Uterus (tissue), 4 donors: ENCODE measurements around the gene MRTFB. TPM values are rescaled to one million over a fixed set of nuclear protein-coding genes. Genes with fewer than 3 reads are reported as not detected.

Source experiments
- DNase-seq, 2 donors: peaks; one replicate each; pipeline ENCODE4 v3.0.0-alpha.2; 2019 to 2020
- H3K27ac ChIP-seq, 2 donors: fragments of 200-600 bp; sonication (generic); 1 replicate in 1 of 2; 2 replicates in 1 of 2; pipeline ENCODE4 v1.5.1; 2016 to 2018
- H3K27me3 ChIP-seq, 2 donors: fragments of 200-600 bp; sonication (generic); one replicate each; pipeline ENCODE4 v1.5.1; 2018 to 2019; ENCODE audit warnings: control low read depth in 1 of 2
- H3K36me3 ChIP-seq, 2 donors: fragments of 200-600 bp; sonication (generic); one replicate each; pipeline ENCODE4 v1.5.1; 2019; ENCODE audit warnings: control low read depth in 1 of 2
- H3K4me1 ChIP-seq, 2 donors: fragments of 200-600 bp; sonication (generic); one replicate each; pipeline ENCODE4 v1.5.1; 2018 to 2019; ENCODE audit warnings: control low read depth in 1 of 2
- H3K4me3 ChIP-seq, 2 donors: fragments of 200-600 bp; sonication (generic); 1 replicate in 1 of 2; 2 replicates in 1 of 2; pipeline ENCODE4 v1.5.1; 2018 to 2019; ENCODE audit warnings: mild to moderate bottlenecking in 1 of 2
- H3K9me3 ChIP-seq, 2 donors: fragments of 200-600 bp; sonication (generic); one replicate each; pipeline ENCODE4 v1.5.1; 2019; ENCODE audit warnings: control low read depth in 1 of 2
- POLR2A ChIP-seq, 2 donors: fragments of 450-650 bp; IDR thresholded peaks; one replicate each; pipeline ENCODE4 v1.6.1; 2016; ENCODE audit warnings: antibody characterized with exemption in 2 of 2, mild to moderate bottlenecking in 1 of 2, moderate library complexity in 1 of 2
- intact Hi-C: fragments of 100-400 bp; cut with DNase I; formaldehyde crosslinking; loops from one replicate; pipeline ENCODE4 v1.15.1; 2023; ENCODE audit warnings: low total_unique reads
- total RNA-seq, 4 donors: library from RNA; depleted of rRNA in 3 of 4; stranded (reverse); fragments of >200 nt in 3 of 4; gene quantifications; one replicate each; pipeline versions ENCODE4 v1.1.0 to v1.2.4, GENCODE V29; 2014 to 2023
- TF ChIP-seq, protein P1 (sequence below), 4 experiments: fragments of 200-600 bp in 2 of 4; fragments of 450-650 bp in 2 of 4; sonication (generic) in 2 of 4; IDR thresholded peaks; one replicate each; pipeline ENCODE4 v1.5.1; 2016 to 2019; ENCODE audit warnings: antibody characterized with exemption in 4 of 4, mild to moderate bottlenecking in 2 of 4, moderate library complexity in 1 of 4
- donor health status: DM: yes; HTN: yes; CAD: no.

Gene MRTFB
- total RNA-seq, 4 donors from 2014 or later: 49.8 to 178 (median 75.1) TPM

GRCh38 chr16:14113344-14113743 is 42.2 kb downstream of the MRTFB start:
- intact Hi-C loops: no loop called here
- no peaks in the 10 kb centered on the region for H3K36me3 ChIP-seq
- no peak for TF ChIP-seq POLR2A (IDR thresholded peaks at IDR 0.05)
- TF ChIP-seq, protein P1, sequence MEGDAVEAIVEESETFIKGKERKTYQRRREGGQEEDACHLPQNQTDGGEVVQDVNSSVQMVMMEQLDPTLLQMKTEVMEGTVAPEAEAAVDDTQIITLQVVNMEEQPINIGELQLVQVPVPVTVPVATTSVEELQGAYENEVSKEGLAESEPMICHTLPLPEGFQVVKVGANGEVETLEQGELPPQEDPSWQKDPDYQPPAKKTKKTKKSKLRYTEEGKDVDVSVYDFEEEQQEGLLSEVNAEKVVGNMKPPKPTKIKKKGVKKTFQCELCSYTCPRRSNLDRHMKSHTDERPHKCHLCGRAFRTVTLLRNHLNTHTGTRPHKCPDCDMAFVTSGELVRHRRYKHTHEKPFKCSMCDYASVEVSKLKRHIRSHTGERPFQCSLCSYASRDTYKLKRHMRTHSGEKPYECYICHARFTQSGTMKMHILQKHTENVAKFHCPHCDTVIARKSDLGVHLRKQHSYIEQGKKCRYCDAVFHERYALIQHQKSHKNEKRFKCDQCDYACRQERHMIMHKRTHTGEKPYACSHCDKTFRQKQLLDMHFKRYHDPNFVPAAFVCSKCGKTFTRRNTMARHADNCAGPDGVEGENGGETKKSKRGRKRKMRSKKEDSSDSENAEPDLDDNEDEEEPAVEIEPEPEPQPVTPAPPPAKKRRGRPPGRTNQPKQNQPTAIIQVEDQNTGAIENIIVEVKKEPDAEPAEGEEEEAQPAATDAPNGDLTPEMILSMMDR (IDR thresholded peaks at IDR 0.05): no peak
- H3K9me3 ChIP-seq: no peaks in the 10 kb centered on the region
- peak overlapping the region; percentile 25 to 32 for H3K27ac ChIP-seq
- no peaks in the 10 kb centered on the region for H3K27me3 ChIP-seq
- H3K4me3 ChIP-seq: no peak overlapping the region
- peaks cover 0 to 8% of the 10 kb centered on the region in 2 donors for H3K4me1 ChIP-seq
- no peak for DNase-seq

DNA sequence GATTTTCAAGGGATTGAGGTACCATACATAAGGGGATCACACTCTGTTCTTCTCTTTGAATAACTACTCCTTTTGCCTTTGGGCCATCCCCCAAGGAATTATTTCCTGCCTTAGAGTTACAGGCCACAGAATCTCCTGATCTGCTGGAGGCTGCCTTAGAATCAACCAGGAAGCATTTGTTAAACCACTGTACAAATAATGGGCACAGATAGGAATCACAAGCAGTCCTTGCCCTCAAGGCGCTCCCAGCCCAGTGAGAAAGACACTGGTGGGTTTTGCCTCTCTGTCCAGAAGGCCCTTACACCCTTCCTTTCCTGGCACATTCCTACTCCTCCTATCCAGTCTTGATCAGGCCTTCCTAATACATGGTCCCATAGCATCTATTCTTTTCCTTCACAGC is 45.9 kb downstream of the MRTFB start:
- intact Hi-C loops: no loop called here
- no peak overlapping the region for H3K4me3 ChIP-seq
- H3K4me1 ChIP-seq: no peaks in the 10 kb centered on the region
- no peak for TF ChIP-seq POLR2A (IDR thresholded peaks at IDR 0.05)
- TF ChIP-seq, protein P1 (IDR thresholded peaks at IDR 0.05): no peak
- no peaks in the 10 kb centered on the region for H3K27me3 ChIP-seq
- no peaks in the 10 kb centered on the region for H3K9me3 ChIP-seq
- H3K27ac ChIP-seq: no peak overlapping the region
- DNase-seq: no peak
- H3K36me3 ChIP-seq: no peaks in the 10 kb centered on the region

DNA sequence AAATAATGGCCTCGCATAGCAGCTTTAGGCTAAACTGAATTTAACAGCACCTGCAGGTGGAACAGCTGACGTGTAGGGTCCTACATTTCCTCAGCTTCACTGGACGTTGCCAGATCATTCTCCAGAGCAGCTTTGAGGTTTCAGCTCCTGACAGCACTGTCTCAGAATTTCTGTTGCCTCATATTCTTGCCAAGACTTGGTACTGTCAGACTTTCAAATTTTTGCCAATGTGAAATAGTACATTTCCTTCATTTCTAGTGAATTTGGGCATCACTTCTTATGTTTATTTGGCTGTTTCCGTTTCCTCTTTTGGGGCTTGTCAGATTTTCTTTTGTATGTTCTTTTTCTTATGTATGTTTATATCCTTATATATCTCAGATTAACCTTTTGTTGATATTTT is 48.7 kb downstream of the MRTFB start:
- intact Hi-C loops: no loop called here
- Histone ChIP-seq H3K36me3 (no peaks in the 10 kb centered on the region), H3K4me3 (no peak overlapping the region), H3K4me1 (no peaks in the 10 kb centered on the region), H3K27me3 (no peaks in the 10 kb centered on the region), H3K9me3 (no peaks in the 10 kb centered on the region), H3K27ac (no peak overlapping the region)
- DNase-seq: no peak
- TF ChIP-seq, protein P1 (IDR thresholded peaks at IDR 0.05): no peak
- TF ChIP-seq POLR2A (IDR thresholded peaks at IDR 0.05): no peak

GRCh38 chr16:14120335-14120734 is 49.2 kb downstream of the MRTFB start:
- DNase-seq: no peak
- TF ChIP-seq POLR2A (IDR thresholded peaks at IDR 0.05): no peak
- TF ChIP-seq, protein P1 (IDR thresholded peaks at IDR 0.05): no peak
- intact Hi-C loops: no loop called here
- Histone ChIP-seq H3K27ac (no peak overlapping the region), H3K4me1 (no peaks in the 10 kb centered on the region), H3K27me3 (no peaks in the 10 kb centered on the region), H3K36me3 (no peaks in the 10 kb centered on the region), H3K9me3 (no peaks in the 10 kb centered on the region), H3K4me3 (no peak overlapping the region)

GRCh38 chr16:14121142-14121541 is 50.0 kb downstream of the MRTFB start:
- H3K4me3 ChIP-seq: no peak overlapping the region
- no peak for DNase-seq
- H3K4me1 ChIP-seq: no peaks in the 10 kb centered on the region
- TF ChIP-seq, protein P1 (IDR thresholded peaks at IDR 0.05): no peak
- no peak for TF ChIP-seq POLR2A (IDR thresholded peaks at IDR 0.05)
- H3K27ac ChIP-seq: no peak overlapping the region
- no peaks in the 10 kb centered on the region for H3K9me3 ChIP-seq
- intact Hi-C loops: no loop called here
- no peaks in the 10 kb centered on the region for H3K36me3 ChIP-seq
- no peaks in the 10 kb centered on the region for H3K27me3 ChIP-seq
